Stomach (tissue), 9 donors: ENCODE results near the gene JMJD4. TPM values are rescaled to one million over a fixed set of nuclear protein-coding genes. Genes with fewer than 3 reads are reported as not detected.

Experiments used
- DNase-seq, 2 donors: peaks; one replicate each; pipeline versions ENCODE4 v3.0.0 to v3.0.0-alpha.2; 2013 to 2019
- H3K27ac ChIP-seq, 5 donors: fragments of 200-600 bp in 4 of 5; sonication (generic) in 4 of 5; one replicate each; pipeline ENCODE4 v1.5.1; 2013 to 2019; ENCODE audit warnings: mild to moderate bottlenecking in 1 of 5, moderate library complexity in 1 of 5
- H3K27me3 ChIP-seq, 3 donors: fragments of 200-600 bp; sonication (generic); one replicate each; pipeline ENCODE4 v1.5.1; 2017 to 2019; ENCODE audit warnings: mixed run types in 1 of 3
- H3K36me3 ChIP-seq, 4 donors: fragments of 200-600 bp; sonication (generic); 1 replicate in 3 of 4; 2 replicates in 1 of 4; pipeline ENCODE4 v1.5.1; 2016 to 2019
- H3K4me1 ChIP-seq, 4 donors: fragments of 200-600 bp; sonication (generic); one replicate each; pipeline ENCODE4 v1.5.1; 2016 to 2019
- H3K4me3 ChIP-seq, 4 donors: fragments of 200-600 bp; sonication (generic) in 3 of 4; one replicate each; pipeline ENCODE4 v1.5.1; 2016 to 2019; ENCODE audit warnings: mild to moderate bottlenecking in 1 of 4
- H3K9me3 ChIP-seq, 4 donors: fragments of 200-600 bp; sonication (generic); one replicate each; pipeline ENCODE4 v1.5.1; 2016 to 2019
- EP300 ChIP-seq: sonication (generic); formaldehyde crosslinking; IDR thresholded peaks from one replicate; pipeline ENCODE4 v1.6.1; 2017; ENCODE audit warnings: antibody characterized with exemption
- POLR2A ChIP-seq, 4 donors: fragments of 450-650 bp; IDR thresholded peaks; one replicate each; pipeline ENCODE4 v1.6.1; 2016; ENCODE audit warnings: antibody characterized with exemption in 4 of 4, control low read depth in 2 of 4, mild to moderate bottlenecking in 1 of 4, moderate library complexity in 1 of 4
- POLR2AphosphoS5 ChIP-seq, 3 donors: sonication (generic); formaldehyde crosslinking; IDR thresholded peaks; one replicate each; pipeline ENCODE4 v1.6.1; 2016; ENCODE audit warnings: antibody characterized with exemption in 3 of 3
- WGBS, 5 donors: extraction: QIAGEN DNeasy Blood & Tissue Kit in 3 of 5; methylation state at CpG; one replicate each; pipeline versions ENCODE4 v1.1.5 to v1.1.7; 2013 to 2018; 5-methylcytosine and 5-hydroxymethylcytosine counted together
- intact Hi-C: fragments of 100-400 bp; cut with DNase I; formaldehyde crosslinking; loops from one replicate; pipeline ENCODE4 v1.15.1; 2023; ENCODE audit warnings: low total_unique reads
- polyA plus RNA-seq, 3 donors: library from polyadenylated mRNA; stranded (reverse); fragments of 200-250 nt; gene quantifications; one replicate each; pipeline ENCODE4 v1.2.3, GENCODE V29; 2013
- total RNA-seq, 5 donors: library from RNA; depleted of rRNA; stranded (reverse); fragments of >200 nt; gene quantifications; one replicate each; pipeline versions ENCODE4 v1.1.0 to v1.2.3, GENCODE V29; 2014 to 2016
- TF ChIP-seq, protein P1 (sequence below), 7 experiments: fragments of 450-650 bp in 4 of 7; fragments of 200-600 bp in 3 of 7; sonication (generic) in 3 of 7; IDR thresholded peaks; one replicate each; pipeline ENCODE4 v1.5.1; 2016 to 2019; ENCODE audit warnings: antibody characterized with exemption in 7 of 7, control low read depth in 2 of 7, mild to moderate bottlenecking in 1 of 7
- donor health status: healthy with polysubstance abuse.
- donor health status: Bipolar disorder and iron deficiency.
- donor health status: healthy.

Gene JMJD4
- total and polyA plus RNA-seq, 8 donors: 2.3 to 26.8 (median 11.3) TPM

DNA sequence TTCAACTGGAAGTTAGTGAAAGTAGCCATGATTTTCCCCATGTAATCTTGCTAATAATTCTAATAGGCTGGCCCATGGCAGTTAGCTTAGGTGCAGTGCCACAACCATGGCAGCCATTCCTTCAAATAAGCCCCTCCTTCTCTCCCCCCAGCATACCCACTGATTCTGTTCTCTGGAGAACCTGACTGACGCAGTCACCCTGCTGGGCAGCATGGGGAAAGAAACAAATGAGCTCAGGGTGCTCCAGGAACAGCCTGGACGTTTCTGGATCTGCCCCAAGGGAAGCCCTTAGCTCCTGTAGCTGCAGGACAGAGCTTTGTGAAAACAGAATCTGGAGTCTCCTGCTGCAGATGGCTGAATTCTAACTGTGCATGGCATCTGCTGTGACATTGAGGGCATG, 22.7 kb upstream of the JMJD4 start:
- intact Hi-C loops: no loop called here
- peaks cover 12 to 48% (median 37%) of the 10 kb centered on the region in 4 donors for H3K36me3 ChIP-seq
- WGBS, 5 donors: 67 to 79% (median 76%) methylated on average over 2 of the region's 2 CpGs

DNA sequence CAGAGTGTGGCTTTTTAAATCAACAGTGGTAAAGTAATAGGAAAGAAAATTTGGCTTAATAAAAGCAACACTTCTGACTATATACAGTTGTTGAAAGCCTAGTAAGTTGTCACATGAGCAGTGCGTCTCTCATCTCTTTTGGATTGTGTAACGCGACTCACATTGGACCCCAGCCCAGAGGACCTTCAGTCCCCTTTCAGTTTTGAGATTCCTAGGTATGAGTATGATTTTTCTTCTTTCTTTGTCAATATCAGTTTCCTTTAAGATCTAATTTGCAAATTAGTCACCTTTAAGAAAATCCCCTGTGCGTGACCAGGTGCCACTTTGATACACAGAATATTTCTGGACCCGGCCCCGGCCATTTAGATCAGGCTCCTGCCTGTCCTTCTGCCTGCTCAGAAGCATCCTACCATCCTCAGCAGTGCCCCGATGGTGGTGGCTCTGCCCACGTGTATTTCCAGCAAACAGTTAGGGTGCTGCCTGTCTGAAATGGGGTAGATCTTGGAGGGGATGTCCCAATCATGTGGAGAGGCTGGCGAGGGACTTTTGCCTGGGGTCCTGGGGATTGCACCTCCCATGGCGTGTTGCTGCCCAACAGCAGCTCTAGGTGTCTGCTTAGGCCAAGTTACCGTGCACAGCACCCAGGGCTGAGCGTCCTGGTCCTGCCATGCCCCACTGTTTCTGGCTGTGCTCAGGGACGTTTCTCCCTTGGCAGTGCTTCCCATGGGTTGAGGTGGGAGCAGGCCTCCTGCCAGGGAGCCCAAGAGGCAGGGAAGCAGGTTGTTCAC, 21.3 kb upstream of the JMJD4 start:
- no peak overlapping the region for H3K4me3 ChIP-seq
- intact Hi-C loops: no loop called here
- TF ChIP-seq, protein P1, sequence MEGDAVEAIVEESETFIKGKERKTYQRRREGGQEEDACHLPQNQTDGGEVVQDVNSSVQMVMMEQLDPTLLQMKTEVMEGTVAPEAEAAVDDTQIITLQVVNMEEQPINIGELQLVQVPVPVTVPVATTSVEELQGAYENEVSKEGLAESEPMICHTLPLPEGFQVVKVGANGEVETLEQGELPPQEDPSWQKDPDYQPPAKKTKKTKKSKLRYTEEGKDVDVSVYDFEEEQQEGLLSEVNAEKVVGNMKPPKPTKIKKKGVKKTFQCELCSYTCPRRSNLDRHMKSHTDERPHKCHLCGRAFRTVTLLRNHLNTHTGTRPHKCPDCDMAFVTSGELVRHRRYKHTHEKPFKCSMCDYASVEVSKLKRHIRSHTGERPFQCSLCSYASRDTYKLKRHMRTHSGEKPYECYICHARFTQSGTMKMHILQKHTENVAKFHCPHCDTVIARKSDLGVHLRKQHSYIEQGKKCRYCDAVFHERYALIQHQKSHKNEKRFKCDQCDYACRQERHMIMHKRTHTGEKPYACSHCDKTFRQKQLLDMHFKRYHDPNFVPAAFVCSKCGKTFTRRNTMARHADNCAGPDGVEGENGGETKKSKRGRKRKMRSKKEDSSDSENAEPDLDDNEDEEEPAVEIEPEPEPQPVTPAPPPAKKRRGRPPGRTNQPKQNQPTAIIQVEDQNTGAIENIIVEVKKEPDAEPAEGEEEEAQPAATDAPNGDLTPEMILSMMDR (IDR thresholded peaks at IDR 0.05): no peak
- TF ChIP-seq EP300 (no peak), POLR2A (IDR thresholded peaks at IDR 0.05) (no peak), POLR2AphosphoS5 (IDR thresholded peaks at IDR 0.05) (no peak)
- peak overlapping the region in 1 of 5 donors; percentile 86 for H3K27ac ChIP-seq
- H3K27me3 ChIP-seq: no peaks in the 10 kb centered on the region
- peaks cover 12 to 51% (median 33%) of the 10 kb centered on the region in 4 donors for H3K36me3 ChIP-seq
- DNase-seq: no peak
- H3K9me3 ChIP-seq: no peaks in the 10 kb centered on the region
- 80 to 84% (median 83%) methylated on average over 12 to 13 of the region's 13 CpGs for WGBS, 5 donors
- H3K4me1 ChIP-seq: peaks cover 7 to 61% (median 33%) of the 10 kb centered on the region in 4 donors

More for the DNA sequence above, 22.7 kb upstream of the JMJD4 start:
- TF ChIP-seq, protein P1 (IDR thresholded peaks at IDR 0.05): no peak
- peak; percentile 19 for TF ChIP-seq EP300
- Histone ChIP-seq H3K4me1 (peaks cover 17 to 73% (median 45%) of the 10 kb centered on the region in 4 donors), H3K9me3 (no peaks in the 10 kb centered on the region), H3K4me3 (no peak overlapping the region), H3K27ac (peak overlapping the region in 1 of 5 donors; percentile 86), H3K27me3 (no peaks in the 10 kb centered on the region)
- no peak for DNase-seq

DNA sequence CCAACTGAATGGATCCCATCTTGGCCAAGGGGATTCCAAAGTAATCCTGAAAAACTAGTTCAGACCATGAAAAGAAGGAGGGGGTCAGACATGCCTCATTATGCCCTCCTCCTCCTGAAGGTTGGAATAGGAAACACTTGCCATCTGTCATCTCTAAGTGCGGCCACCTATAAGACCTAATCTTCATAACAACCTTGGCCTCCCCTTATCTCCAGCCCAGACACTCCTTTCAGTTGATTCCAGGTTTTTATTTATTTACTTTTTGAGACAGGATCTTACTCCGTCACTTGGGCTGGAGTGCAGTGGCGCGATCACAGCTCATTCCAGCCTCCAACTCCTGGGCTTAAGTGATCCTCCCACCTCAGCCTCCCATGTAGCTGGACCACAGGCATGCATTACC, 19.9 kb upstream of the JMJD4 start:
- peaks cover 10 to 51% (median 35%) of the 10 kb centered on the region in 4 donors for H3K36me3 ChIP-seq
- no peak overlapping the region for H3K4me3 ChIP-seq
- H3K9me3 ChIP-seq: no peaks in the 10 kb centered on the region
- H3K4me1 ChIP-seq: peaks cover 7 to 62% (median 33%) of the 10 kb centered on the region in 4 donors
- peak overlapping the region in 1 of 5 donors; percentile 86 for H3K27ac ChIP-seq
- no peak for TF ChIP-seq EP300
- no peak for TF ChIP-seq POLR2A (IDR thresholded peaks at IDR 0.05)
- intact Hi-C loops: no loop called here
- H3K27me3 ChIP-seq: no peaks in the 10 kb centered on the region
- no peak for DNase-seq
- 73 to 88% (median 84%) methylated on average over 4 of the region's 4 CpGs for WGBS, 5 donors

DNA sequence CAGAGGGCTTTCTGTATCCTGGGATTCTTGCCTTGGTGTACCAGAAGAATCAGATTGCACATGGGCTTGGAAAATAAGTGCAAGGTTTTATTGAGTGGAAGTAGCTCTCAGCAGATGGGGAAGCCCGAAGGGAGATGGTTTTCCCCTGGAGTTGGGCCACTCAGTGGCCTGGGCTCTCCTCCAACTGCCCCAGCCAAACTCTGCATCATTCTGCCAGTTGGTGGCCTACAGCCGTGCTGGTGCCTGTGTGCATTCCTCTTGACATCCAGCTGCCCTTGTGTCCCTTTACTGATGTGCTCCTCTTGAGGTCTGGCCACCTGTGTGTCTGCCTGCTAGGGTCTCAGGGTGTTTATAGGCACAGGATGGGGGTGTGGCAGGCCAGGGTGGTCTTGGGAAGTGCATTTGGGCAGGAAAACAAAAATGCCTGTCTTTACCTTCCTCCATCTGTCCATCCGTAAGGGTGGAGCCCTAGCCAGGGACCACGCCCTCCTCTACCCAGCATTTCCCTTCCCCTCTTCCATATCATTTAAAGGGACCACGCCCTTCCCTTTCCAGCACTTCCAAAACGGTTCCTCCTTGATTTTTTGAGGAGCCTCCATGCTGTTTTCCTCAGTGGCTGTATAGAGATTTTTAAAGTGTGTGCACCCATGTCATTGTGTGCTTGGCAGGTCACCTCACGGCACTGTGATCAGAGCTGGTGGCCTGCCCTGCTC, 19.1 kb upstream of the JMJD4 start:
- peaks cover 11 to 60% (median 33%) of the 10 kb centered on the region in 4 donors for H3K4me1 ChIP-seq

More for the DNA sequence above, 19.1 kb upstream of the JMJD4 start:
- intact Hi-C loops: no loop called here
- Histone ChIP-seq H3K36me3 (peaks cover 2 to 46% (median 31%) of the 10 kb centered on the region in 4 donors), H3K27ac (peak overlapping the region in 2 of 5 donors; percentile 37 to 86), H3K27me3 (no peaks in the 10 kb centered on the region), H3K9me3 (no peaks in the 10 kb centered on the region), H3K4me3 (no peak overlapping the region)
- no peak for TF ChIP-seq EP300
- TF ChIP-seq POLR2AphosphoS5 (IDR thresholded peaks at IDR 0.05): no peak
- TF ChIP-seq, protein P1 (IDR thresholded peaks at IDR 0.05): no peak
- TF ChIP-seq POLR2A (IDR thresholded peaks at IDR 0.05): no peak
- DNase-seq: no peak
- 45 to 59% (median 55%) methylated on average over 7 of the region's 7 CpGs for WGBS, 5 donors
